ENCODE results near the gene NAT8L. TPM values are rescaled to one million over a fixed set of nuclear protein-coding genes. Genes with fewer than 3 reads are reported as not detected.

The NAT8L gene
- total and polyA plus RNA-seq, 2 donors (not counting 3 experiments of a cell fraction or from before 2014, with no cell fraction given) = 0.10 to 0.11 TPM

DNA sequence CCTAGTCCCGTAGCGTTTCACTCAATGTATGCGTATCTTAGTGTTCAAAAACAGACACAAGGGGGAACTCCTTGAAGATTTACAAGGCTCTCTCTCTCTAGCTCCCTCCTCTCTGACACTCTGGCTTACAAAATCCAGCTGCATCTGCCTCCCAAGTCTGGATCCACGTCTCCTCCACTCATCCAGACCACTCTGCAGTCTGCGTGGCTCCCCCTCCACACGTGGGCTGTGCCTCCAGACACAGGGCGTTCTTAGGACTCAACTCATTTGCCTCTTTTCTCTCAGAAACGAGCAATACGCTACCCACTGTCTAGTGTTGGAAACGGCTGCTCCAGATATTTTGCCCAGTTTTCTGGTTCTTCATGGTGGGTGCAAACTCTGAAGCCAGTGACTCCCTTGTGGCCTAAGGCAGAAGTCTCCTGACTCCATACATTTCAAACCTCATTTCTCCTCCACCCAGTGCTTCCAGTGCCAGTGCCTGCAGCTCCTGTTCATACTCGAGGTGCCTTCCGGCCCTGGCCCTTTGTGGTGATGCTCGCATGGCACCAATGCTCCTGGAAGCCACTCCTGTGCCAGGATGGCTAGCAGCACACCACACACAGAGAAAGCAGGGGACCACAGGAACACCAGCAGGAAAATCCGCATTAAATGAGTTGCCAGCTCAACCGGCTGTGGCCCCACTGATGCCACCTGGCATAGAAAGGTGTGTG lies 24.1 kb downstream of the NAT8L start:
- CTCF ChIA-PET = interaction anchor here (1.2 to 1.5 kb wide), 2 partner anchors 9 to 20 kb away, joined by 3 to 4 read pairs; no protein-coding TSS in a partner anchor
- H3K4me2 ChIP-seq (ENCODE audit: insufficient read depth, low read length) = no peak overlapping the region
- intact Hi-C loops (cut with micrococcal nuclease) (no loop called here), dilution Hi-C loops (cut with MboI; ENCODE audit: extremely low pct_ligation_motif_present, low sequenced_read_pairs) (no loop called here)
- no peaks in the 10 kb centered on the region for H3K4me1 ChIP-seq (ENCODE audit: control insufficient read depth, extremely low read depth, insufficient read depth, low read length)
- no peak for FAIRE-seq
- no peaks in the 10 kb centered on the region for H4K20me1 ChIP-seq (replicated peaks; ENCODE audit: control insufficient read depth, extremely low read depth, insufficient read depth, low read length)
- no peaks in the 10 kb centered on the region for H3K9me3 ChIP-seq (replicated peaks; ENCODE audit: control insufficient read depth, insufficient read depth, low read length)
- POLR2A ChIA-PET = no interaction called here
- no peaks in the 10 kb centered on the region for H3K79me2 ChIP-seq (ENCODE audit: control insufficient read depth, insufficient read depth, low read length)
- H2AFZ ChIP-seq (ENCODE audit: low read depth, low read length) = no peak overlapping the region
- H3K4me3 ChIP-seq (replicated peaks in 1 of 3; ENCODE audit: insufficient read depth in 1 of 3, low read depth in 1 of 3, low read length in 3 of 3) = no peak overlapping the region
- no peaks in the 10 kb centered on the region for H3K36me3 ChIP-seq (ENCODE audit: control insufficient read depth in 2 of 2, extremely low read depth in 1 of 2, insufficient read depth in 2 of 2, low read length in 2 of 2)
- H3K9me1 ChIP-seq (replicated peaks; ENCODE audit: control insufficient read depth, extremely low read depth, insufficient read depth, low read length) = no peaks in the 10 kb centered on the region
- no TSS peak for BruUV-seq (replicated peaks)
- TF ChIP-seq, protein P1, sequence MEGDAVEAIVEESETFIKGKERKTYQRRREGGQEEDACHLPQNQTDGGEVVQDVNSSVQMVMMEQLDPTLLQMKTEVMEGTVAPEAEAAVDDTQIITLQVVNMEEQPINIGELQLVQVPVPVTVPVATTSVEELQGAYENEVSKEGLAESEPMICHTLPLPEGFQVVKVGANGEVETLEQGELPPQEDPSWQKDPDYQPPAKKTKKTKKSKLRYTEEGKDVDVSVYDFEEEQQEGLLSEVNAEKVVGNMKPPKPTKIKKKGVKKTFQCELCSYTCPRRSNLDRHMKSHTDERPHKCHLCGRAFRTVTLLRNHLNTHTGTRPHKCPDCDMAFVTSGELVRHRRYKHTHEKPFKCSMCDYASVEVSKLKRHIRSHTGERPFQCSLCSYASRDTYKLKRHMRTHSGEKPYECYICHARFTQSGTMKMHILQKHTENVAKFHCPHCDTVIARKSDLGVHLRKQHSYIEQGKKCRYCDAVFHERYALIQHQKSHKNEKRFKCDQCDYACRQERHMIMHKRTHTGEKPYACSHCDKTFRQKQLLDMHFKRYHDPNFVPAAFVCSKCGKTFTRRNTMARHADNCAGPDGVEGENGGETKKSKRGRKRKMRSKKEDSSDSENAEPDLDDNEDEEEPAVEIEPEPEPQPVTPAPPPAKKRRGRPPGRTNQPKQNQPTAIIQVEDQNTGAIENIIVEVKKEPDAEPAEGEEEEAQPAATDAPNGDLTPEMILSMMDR (IDR thresholded peaks at IDR 0.05; ENCODE audit: extremely low read depth in 1 of 2, insufficient read depth in 1 of 2, low read depth in 1 of 2, low read length in 2 of 2) = no peak
- TF ChIP-seq JUN (IDR thresholded peaks at IDR 0.05; ENCODE audit: borderline replicate concordance, insufficient read depth, insufficient read length, low read depth) (no peak), POLR2AphosphoS5 (IDR thresholded peaks at IDR 0.05; ENCODE audit: insufficient read depth, low read depth, low read length) (no peak), EZH2 (IDR thresholded peaks at IDR 0.05; ENCODE audit: borderline replicate concordance, low read depth, low read length, severe bottlenecking) (no peak), MYC (IDR thresholded peaks at IDR 0.05; ENCODE audit: low read depth, low read length) (no peak), GATA2 (IDR thresholded peaks at IDR 0.05; ENCODE audit: insufficient read depth, insufficient read length, low read depth, low read length) (no peak), FOS (IDR thresholded peaks at IDR 0.05; ENCODE audit: borderline replicate concordance, insufficient read depth, low read length) (no peak), POLR2A (IDR thresholded peaks at IDR 0.05; ENCODE audit: low read depth, low read length) (no peak)
- TF ChIP-seq, protein P2, sequence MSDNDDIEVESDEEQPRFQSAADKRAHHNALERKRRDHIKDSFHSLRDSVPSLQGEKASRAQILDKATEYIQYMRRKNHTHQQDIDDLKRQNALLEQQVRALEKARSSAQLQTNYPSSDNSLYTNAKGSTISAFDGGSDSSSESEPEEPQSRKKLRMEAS (IDR thresholded peaks at IDR 0.05; ENCODE audit: insufficient read depth, insufficient read length) = no peak
- H3K9ac ChIP-seq (replicated peaks; ENCODE audit: extremely low read depth, insufficient read depth, low read length) = no peak overlapping the region
- H3K27me3 ChIP-seq (ENCODE audit: control insufficient read depth in 2 of 2, insufficient read depth in 2 of 2, low read length in 2 of 2) = no peaks in the 10 kb centered on the region
- DNase-seq (ENCODE audit: low read depth, low spot score) = no peak
- H3K27ac ChIP-seq (ENCODE audit: insufficient read depth, low read depth, low read length) = no peak overlapping the region

All from endothelial cell of umbilical vein (primary cell).